Astrocyte of the cerebellum (primary cell): ENCODE data around the gene MPV17L2.

ENCODE experiments used
- DNase-seq: peaks from one replicate; pipeline ENCODE4 v3.0.0-alpha.2; 2011; ENCODE audit warnings: low read depth
- H3K4me3 ChIP-seq: 2 replicates; pipeline ENCODE4 v1.5.1; 2011; ENCODE audit warnings: mild to moderate bottlenecking, low read depth, low read length, moderate library complexity
- CTCF ChIP-seq: IDR thresholded peaks from 2 replicates; pipeline ENCODE4 v1.5.1; 2012; ENCODE audit warnings: low read length, low read depth, moderate library complexity, mild to moderate bottlenecking; ENCODE audit errors: missing control alignments
- in situ Hi-C: cut with HindIII; loops from 2 replicates; pipeline ENCODE4 v1.10.0; 2017; ENCODE audit warnings: low sequenced_read_pairs

MPV17L2 gene

DNA sequence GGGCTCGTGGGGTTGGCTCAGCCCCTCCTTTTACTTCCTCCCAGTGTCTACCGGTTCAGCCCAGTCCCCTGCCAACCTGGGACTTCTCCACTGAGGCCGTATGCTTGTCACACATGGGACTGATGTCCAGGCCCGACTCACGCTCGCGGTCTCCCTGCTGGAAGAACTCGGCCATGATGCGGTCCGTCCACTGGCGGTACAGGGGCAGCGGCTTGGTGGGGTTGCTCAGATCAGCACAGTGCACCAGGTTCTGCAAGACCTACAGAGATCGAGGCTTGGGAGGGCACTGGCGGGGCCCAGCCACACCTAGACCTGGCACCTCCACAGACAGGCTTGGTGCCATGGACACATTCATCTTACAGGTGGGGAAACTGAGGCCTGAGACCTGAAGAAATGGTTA, 18.7 kb downstream of the MPV17L2 start:
- no peak for TF ChIP-seq CTCF
- no peak for DNase-seq
- in situ Hi-C loops = no loop called here

GRCh38 chr19:18214779-18215433, 21.9 kb downstream of the MPV17L2 start:
- in situ Hi-C loops = no loop called here
- no peak for TF ChIP-seq CTCF
- no peak for DNase-seq
- H3K4me3 ChIP-seq = no peak overlapping the region

More for the DNA sequence above, 18.7 kb downstream of the MPV17L2 start:
- no peak overlapping the region for H3K4me3 ChIP-seq

DNA sequence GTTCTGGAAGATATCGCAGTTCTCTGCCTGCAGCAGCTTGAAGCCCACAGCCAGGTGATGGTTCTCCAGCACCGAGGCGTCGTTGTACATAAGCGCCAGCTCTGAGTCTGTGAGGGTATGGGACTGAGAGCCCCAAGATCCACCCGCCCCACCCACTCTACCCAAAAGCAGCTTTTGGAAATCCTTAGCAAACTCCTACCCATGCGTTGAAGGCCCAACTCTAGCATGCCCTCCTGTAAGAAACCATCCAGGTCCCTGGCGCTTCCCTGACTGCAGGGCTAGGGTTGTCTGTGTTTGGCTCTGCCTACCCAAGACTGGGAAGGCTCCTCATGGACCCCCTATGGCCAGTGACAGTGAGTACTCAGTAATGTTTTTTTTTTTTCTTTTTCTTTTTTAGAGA, 23.8 kb downstream of the MPV17L2 start:
- no peak overlapping the region for H3K4me3 ChIP-seq
- in situ Hi-C loops = no loop called here
- no peak for DNase-seq
- TF ChIP-seq CTCF = no peak

DNA sequence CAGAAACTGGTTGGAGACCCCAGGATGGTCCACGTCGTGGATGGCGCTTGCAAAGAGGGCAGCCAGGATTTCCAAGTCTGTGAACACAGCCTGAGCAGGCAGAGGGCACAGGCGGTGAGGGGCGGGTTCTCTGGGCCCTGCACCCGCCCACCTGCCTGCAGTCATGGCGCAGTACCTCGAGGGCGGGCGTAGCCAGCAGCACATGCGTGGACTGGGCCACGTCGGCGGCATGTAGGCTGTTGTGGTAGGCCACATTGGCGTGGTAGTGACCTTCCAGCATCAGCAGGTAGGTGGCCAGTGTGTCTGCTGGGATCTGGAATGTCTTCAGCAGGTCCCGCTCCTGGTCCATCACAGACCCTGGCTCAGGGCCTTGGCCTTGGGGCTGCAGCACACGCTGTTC, 25.1 kb downstream of the MPV17L2 start:
- TF ChIP-seq CTCF = no peak

DNA sequence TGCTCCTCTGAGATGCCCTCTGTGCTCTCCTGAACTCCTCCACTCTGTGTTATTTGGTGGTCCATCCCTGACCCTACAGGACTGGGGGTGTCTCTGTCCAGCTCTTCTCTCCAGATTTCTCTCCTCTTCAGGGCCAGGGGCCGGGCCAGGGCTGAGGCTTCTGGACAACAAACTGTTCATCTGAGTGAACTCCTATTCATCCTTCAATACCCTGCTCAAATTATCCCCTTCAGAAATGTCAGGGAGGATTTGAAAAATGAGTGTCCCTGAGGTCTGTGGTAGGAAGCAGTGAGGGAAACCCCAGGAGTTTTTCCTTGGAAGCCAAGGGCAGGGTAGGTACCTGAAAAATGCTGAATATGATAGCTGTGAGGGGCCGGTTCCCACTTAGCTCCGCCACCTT, 25.6 kb downstream of the MPV17L2 start:
- no peak overlapping the region for H3K4me3 ChIP-seq
- no peak for TF ChIP-seq CTCF
- in situ Hi-C loops = no loop called here
- DNase-seq = no peak

More for the DNA sequence above, 25.1 kb downstream of the MPV17L2 start:
- H3K4me3 ChIP-seq = no peak overlapping the region
- no peak for DNase-seq
- in situ Hi-C loops = no loop called here

GRCh38 chr19:18219911-18220631, 27.1 kb downstream of the MPV17L2 start:
- TF ChIP-seq CTCF = no peak
- no peak overlapping the region for H3K4me3 ChIP-seq
- in situ Hi-C loops = no loop called here
- no peak for DNase-seq
